ENCODE results near the gene MORF4L1.
"Not testable (repeated sequence)": the region's sequence is repeated elsewhere in the genome, so short reads cannot be mapped to it uniquely, and the experiment has no call there.

Gene MORF4L1

GRCh38 chr15:78837131-78837530, 35.6 kb upstream of the MORF4L1 start:
- H3K4me3 ChIP-seq (ENCODE audit: low read depth, low read length) = no peak overlapping the region
- no peak for DNase-seq (ENCODE audit: low read depth)
- TF ChIP-seq CTCF (IDR thresholded peaks at IDR 0.05; ENCODE audit: low read depth, low read length) (no peak), POLR2A (IDR thresholded peaks at IDR 0.05; ENCODE audit: extremely low read depth, insufficient read length) (no peak), MAX (IDR thresholded peaks at IDR 0.05; ENCODE audit: low read depth, low read length) (no peak), MYC (IDR thresholded peaks at IDR 0.05; ENCODE audit: low read depth, low read length) (no peak)

GRCh38 chr15:78837543-78837942, 35.1 kb upstream of the MORF4L1 start:
- TF ChIP-seq POLR2A (IDR thresholded peaks at IDR 0.05; ENCODE audit: extremely low read depth, insufficient read length) (no peak), MYC (IDR thresholded peaks at IDR 0.05; ENCODE audit: low read depth, low read length) (no peak), MAX (IDR thresholded peaks at IDR 0.05; ENCODE audit: low read depth, low read length) (no peak)
- no peak for DNase-seq (ENCODE audit: low read depth)
- H3K4me3 ChIP-seq (ENCODE audit: low read depth, low read length) = no peak overlapping the region

DNA sequence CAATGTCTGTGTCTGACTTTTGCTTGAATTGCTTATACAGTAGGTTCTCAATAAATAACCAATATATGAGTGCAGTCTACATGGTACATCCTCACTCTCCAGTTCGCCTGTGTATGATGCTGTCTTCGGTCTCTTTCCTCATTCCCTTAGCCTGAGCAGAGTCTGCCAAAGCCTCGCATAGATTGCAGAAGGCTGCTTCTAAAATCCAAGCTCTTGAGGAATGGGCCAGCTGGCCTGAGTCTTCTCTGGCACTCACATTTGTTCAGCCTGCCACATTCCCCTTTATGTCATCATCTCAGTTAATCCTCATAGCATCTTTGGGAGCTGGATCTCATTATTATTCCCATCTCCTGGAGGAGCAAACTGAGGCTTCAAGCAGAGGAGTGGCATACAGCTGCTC, 34.2 kb upstream of the MORF4L1 start:
- H3K4me3 ChIP-seq (ENCODE audit: low read depth, low read length) = no peak overlapping the region
- no peak for TF ChIP-seq MYC (IDR thresholded peaks at IDR 0.05; ENCODE audit: low read depth, low read length)
- no peak for TF ChIP-seq POLR2A (IDR thresholded peaks at IDR 0.05; ENCODE audit: extremely low read depth, insufficient read length)
- TF ChIP-seq MAX (IDR thresholded peaks at IDR 0.05; ENCODE audit: low read depth, low read length) = no peak
- no peak for TF ChIP-seq CTCF (IDR thresholded peaks at IDR 0.05; ENCODE audit: low read depth, low read length)
- DNase-seq (ENCODE audit: low read depth) = no peak

GRCh38 chr15:78839151-78839550, 33.5 kb upstream of the MORF4L1 start:
- DNase-seq (ENCODE audit: low read depth); H3K4me3 ChIP-seq (ENCODE audit: low read depth, low read length): not testable (repeated sequence)

DNA sequence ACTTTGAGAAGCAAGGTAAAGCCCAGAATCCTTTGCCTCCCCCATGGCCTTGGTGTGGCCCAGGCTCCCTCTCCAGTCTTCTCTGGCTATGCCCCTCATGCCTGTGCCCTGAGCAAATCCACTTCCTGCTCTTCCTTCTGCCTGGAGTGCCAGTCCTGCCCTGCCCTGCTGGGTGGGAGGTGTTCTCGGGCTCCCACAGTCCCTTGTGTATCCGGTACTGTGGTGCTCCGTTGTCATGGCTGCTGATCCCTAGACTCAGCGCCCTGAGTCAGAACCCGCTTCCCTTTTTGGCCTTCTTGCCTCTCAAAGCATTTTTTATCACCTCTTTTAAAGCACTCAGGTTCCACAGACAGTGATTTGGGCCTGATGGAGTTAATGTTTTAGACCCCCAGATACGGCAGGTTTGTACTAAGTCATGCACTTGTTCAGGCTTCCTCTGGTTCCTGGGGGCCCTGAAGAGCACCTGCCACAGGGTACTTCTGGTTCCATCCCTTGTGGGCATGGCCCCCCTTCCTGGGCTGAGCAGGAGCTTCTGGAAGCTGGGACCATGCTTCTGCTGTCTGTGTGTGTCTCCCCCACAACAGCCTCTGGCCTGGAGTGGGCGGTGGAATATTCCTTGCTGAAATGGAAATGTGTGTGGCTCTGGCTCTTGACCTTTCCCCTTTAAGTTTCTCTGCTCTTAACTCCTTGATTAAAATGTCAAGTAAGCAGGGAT, 31.9 kb upstream of the MORF4L1 start:
- no peak overlapping the region for H3K4me3 ChIP-seq (ENCODE audit: low read depth, low read length)
- TF ChIP-seq MYC (IDR thresholded peaks at IDR 0.05; ENCODE audit: low read depth, low read length) (no peak), MAX (IDR thresholded peaks at IDR 0.05; ENCODE audit: low read depth, low read length) (no peak), POLR2A (IDR thresholded peaks at IDR 0.05; ENCODE audit: extremely low read depth, insufficient read length) (no peak), CTCF (IDR thresholded peaks at IDR 0.05; ENCODE audit: low read depth, low read length) (no peak)
- peak; percentile 78 for DNase-seq (ENCODE audit: low read depth)

DNA sequence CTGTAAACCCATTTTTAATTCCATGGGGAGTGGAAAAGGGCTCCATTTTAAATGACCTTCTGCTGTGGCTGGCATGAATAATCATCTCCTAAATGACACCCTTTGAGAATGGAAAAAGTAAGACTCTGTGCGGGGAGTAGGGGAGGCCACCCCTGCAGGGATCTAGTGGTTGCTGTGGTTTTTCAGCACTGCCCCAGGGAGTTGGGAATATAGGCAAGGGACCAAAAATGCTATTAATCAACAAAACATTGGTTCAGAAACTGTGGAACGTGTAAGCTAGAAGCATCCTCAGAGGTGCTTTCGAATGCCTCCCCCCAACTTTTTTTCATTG, 31.3 kb upstream of the MORF4L1 start:
- no peak for TF ChIP-seq POLR2A (IDR thresholded peaks at IDR 0.05; ENCODE audit: extremely low read depth, insufficient read length)
- no peak for TF ChIP-seq MAX (IDR thresholded peaks at IDR 0.05; ENCODE audit: low read depth, low read length)
- no peak for TF ChIP-seq MYC (IDR thresholded peaks at IDR 0.05; ENCODE audit: low read depth, low read length)
- DNase-seq (ENCODE audit: low read depth) = no peak
- H3K4me3 ChIP-seq (ENCODE audit: low read depth, low read length) = no peak overlapping the region

- no peak for DNase-seq (ENCODE audit: low read depth)
- no peak for TF ChIP-seq POLR2A (IDR thresholded peaks at IDR 0.05; ENCODE audit: extremely low read depth, insufficient read length)
- no peak for TF ChIP-seq MAX (IDR thresholded peaks at IDR 0.05; ENCODE audit: low read depth, low read length)
- no peak for TF ChIP-seq CTCF (IDR thresholded peaks at IDR 0.05; ENCODE audit: low read depth, low read length)
- TF ChIP-seq MYC (IDR thresholded peaks at IDR 0.05; ENCODE audit: low read depth, low read length) = no peak
- no peak overlapping the region for H3K4me3 ChIP-seq (ENCODE audit: low read depth, low read length)
Observed at GRCh38 chr15:78841891-78842290, 30.8 kb upstream of the MORF4L1 start.
